ENCODE results near the gene NOS1AP. TPM values are rescaled to one million over a fixed set of nuclear protein-coding genes. Genes with fewer than 3 reads are reported as not detected.
A peak's percentile ranks its signal among the peaks of the same experiment; 100 is the strongest.

The NOS1AP gene
- total and polyA plus RNA-seq, 9 of the 15 experiments (the other 6 are each of a cell fraction or from before 2014, with no cell fraction given) = 0.07 to 1.5 (median 0.22) TPM

DNA sequence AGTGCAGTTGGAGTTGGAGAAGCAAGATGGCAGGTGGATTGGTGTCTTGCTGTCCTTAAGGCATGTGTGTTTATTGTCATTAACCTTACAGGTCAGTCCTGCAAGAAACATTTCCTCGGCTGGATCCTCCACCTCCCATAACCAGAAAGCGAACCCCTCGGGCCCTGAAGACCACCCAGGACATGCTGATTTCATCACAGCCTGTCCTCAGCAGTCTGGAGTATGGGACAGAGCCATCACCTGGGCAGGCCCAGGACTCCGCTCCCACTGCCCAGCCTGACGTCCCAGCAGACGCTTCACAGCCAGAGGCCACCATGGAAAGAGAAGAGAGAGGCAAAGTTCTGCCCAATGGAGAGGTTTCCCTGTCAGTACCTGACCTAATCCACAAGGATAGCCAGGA is 313.6 kb downstream of the NOS1AP start:
- in situ Hi-C loops (cut with MboI) (no loop called here), intact Hi-C loops (cut with micrococcal nuclease) (no loop called here)
- ChIA-PET CTCF (ENCODE audit: low intra/inter-chr PET ratio) (no interaction called here), POLR2A (interaction anchor here (1.1 to 1.2 kb wide), 2 partner anchors 11 to 173 kb away, joined by 3 to 6 read pairs; no protein-coding TSS in a partner anchor)
- Histone ChIP-seq H3K36me3 (ENCODE audit: control insufficient read depth, insufficient read depth, low read length) (no peaks in the 10 kb centered on the region; the same call in 2 of the 3 replicates), H3K9ac (ENCODE audit: insufficient read depth in 1 of 2, low read depth in 2 of 2, low read length in 2 of 2) (peak overlapping the region in 1 of 2 experiments; percentile 8; a peak in 1 of 4 replicates), H3K4me3 (no peak overlapping the region), H3K27me3 (ENCODE audit: control insufficient read depth in 2 of 2, insufficient read depth in 2 of 2, low read length in 2 of 2) (no peaks in the 10 kb centered on the region), H2AFZ (ENCODE audit: low read depth, low read length) (0 out of 2 replicates have a peak overlapping the region, but pooled peaks have one; percentile 13), H3K79me2 (ENCODE audit: control insufficient read depth, insufficient read depth, low read length) (peaks cover 12% of the 10 kb centered on the region; the same call in 2 of the 3 replicates), H4K20me1 (replicated peaks; ENCODE audit: control insufficient read depth, insufficient read depth, low read length) (no peaks in the 10 kb centered on the region), H3K4me2 (ENCODE audit: insufficient read depth, low read length) (no peak overlapping the region), H3K4me1 (replicated peaks in 1 of 2; ENCODE audit: control insufficient read depth in 2 of 2, insufficient read depth in 2 of 2, low read length in 2 of 2) (peaks cover 61 to 80% of the 10 kb centered on the region in 2 experiments; a peak in 4 of 5 replicates), H3K9me3 (replicated peaks; ENCODE audit: control insufficient read depth, insufficient read depth, low read depth, low read length) (no peaks in the 10 kb centered on the region), H3K27ac (ENCODE audit: extremely low read depth, low read depth, low read length) (no peak overlapping the region; the same call in 1 of the 3 replicates), H3K9me1 (ENCODE audit: control insufficient read depth, insufficient read depth, low read length) (peaks cover 6% of the 10 kb centered on the region)
- 86% methylated on average over 6 of the region's 6 CpGs for WGBS (ENCODE audit: insufficient coverage, low coverage, missing lambda C conversion rate)
- FAIRE-seq (no peak), DNase-seq (ENCODE audit: extremely low read depth in 1 of 4, low spot score in 3 of 4) (no peak), ATAC-seq (no peak)
- no TSS peak for BruUV-seq (replicated peaks)
- TF ChIP-seq NCOA2 (IDR thresholded peaks at IDR 0.05; ENCODE audit: partially characterized antibody in 2 of 2) = no peak
- TF ChIP-seq, protein P1, sequence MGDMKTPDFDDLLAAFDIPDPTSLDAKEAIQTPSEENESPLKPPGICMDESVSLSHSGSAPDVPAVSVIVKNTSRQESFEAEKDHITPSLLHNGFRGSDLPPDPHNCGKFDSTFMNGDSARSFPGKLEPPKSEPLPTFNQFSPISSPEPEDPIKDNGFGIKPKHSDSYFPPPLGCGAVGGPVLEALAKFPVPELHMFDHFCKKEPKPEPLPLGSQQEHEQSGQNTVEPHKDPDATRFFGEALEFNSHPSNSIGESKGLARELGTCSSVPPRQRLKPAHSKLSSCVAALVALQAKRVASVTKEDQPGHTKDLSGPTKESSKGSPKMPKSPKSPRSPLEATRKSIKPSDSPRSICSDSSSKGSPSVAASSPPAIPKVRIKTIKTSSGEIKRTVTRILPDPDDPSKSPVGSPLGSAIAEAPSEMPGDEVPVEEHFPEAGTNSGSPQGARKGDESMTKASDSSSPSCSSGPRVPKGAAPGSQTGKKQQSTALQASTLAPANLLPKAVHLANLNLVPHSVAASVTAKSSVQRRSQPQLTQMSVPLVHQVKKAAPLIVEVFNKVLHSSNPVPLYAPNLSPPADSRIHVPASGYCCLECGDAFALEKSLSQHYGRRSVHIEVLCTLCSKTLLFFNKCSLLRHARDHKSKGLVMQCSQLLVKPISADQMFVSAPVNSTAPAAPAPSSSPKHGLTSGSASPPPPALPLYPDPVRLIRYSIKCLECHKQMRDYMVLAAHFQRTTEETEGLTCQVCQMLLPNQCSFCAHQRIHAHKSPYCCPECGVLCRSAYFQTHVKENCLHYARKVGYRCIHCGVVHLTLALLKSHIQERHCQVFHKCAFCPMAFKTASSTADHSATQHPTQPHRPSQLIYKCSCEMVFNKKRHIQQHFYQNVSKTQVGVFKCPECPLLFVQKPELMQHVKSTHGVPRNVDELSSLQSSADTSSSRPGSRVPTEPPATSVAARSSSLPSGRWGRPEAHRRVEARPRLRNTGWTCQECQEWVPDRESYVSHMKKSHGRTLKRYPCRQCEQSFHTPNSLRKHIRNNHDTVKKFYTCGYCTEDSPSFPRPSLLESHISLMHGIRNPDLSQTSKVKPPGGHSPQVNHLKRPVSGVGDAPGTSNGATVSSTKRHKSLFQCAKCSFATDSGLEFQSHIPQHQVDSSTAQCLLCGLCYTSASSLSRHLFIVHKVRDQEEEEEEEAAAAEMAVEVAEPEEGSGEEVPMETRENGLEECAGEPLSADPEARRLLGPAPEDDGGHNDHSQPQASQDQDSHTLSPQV (IDR thresholded peaks at IDR 0.05) = 0 out of 2 replicates have a peak, but pooled peaks have one; percentile 23
